HEK293T (cell line): ENCODE results near the gene TAF1C.
"Not testable (repeated sequence)": the region's sequence is repeated elsewhere in the genome, so short reads cannot be mapped to it uniquely, and the experiment has no call there.

Source experiments
- ARNT ChIP-seq: fragments of 450-650 bp; IDR thresholded peaks from 2 replicates; pipeline ENCODE4 v1.6.1; 2017; ENCODE audit warnings: mild to moderate bottlenecking
- BHLHE40 ChIP-seq: fragments of 450-650 bp; IDR thresholded peaks from 2 replicates; pipeline ENCODE4 v1.6.1; 2016; ENCODE audit warnings: mild to moderate bottlenecking, moderate library complexity, borderline replicate concordance
- ELF4 ChIP-seq: fragments of 450-650 bp; IDR thresholded peaks from 2 replicates; pipeline ENCODE4 v1.6.1; 2017; ENCODE audit warnings: antibody characterized with exemption
- FOXA1 ChIP-seq: fragments of 450-650 bp; IDR thresholded peaks from 2 replicates; pipeline ENCODE4 v1.6.1; 2016; ENCODE audit warnings: mild to moderate bottlenecking
- FOXK2 ChIP-seq: fragments of 450-650 bp; IDR thresholded peaks from 2 replicates; pipeline ENCODE4 v1.6.1; 2016; ENCODE audit warnings: mild to moderate bottlenecking
- FOXM1 ChIP-seq: fragments of 450-650 bp; IDR thresholded peaks from 2 replicates; pipeline ENCODE4 v1.6.1; 2017; ENCODE audit warnings: mild to moderate bottlenecking, borderline replicate concordance
- L3MBTL2 ChIP-seq: fragments of 450-650 bp; conservative IDR thresholded peaks from 2 replicates; pipeline ENCODE4 v1.6.1; 2016; ENCODE audit warnings: mild to moderate bottlenecking
- TARDBP ChIP-seq: fragments of 450-650 bp; IDR thresholded peaks from 2 replicates; pipeline ENCODE4 v1.6.1; 2016

DNA sequence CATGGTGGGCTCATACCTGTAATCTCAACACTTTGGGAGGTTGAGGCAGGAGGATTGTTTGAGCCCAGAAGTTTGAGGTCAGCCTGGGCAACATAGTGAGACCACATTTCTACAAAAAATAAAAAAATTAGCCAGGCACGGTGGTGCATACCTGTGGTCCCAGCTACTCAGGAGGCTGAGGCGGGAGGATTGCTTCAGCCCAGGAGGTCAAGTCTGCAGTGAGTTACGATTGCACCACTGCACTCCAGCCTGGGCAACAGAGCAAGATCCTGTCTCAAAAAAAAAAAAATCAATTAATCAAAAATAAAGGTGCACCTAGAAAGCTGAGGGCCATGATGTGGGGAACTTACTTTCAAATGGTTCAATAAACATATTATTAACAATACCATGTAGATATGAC, 29.3 kb upstream of the TAF1C start:
- not testable (repeated sequence) for TF ChIP-seq FOXK2, TARDBP, FOXM1, ELF4, FOXA1, BHLHE40, L3MBTL2, ARNT
